Cardiac fibroblast (primary cell): ENCODE data around the gene PAM.

Source experiments
- DNase-seq, 2 donors: peaks; one replicate each; pipeline versions ENCODE4 v3.0.0 to v3.0.0-alpha.2; 2010; ENCODE audit warnings: low read depth in 2 of 2
- H3K4me3 ChIP-seq, 2 donors: replicated peaks in 1 of 2; 1 replicate in 1 of 2; 2 replicates in 1 of 2; pipeline ENCODE4 v1.5.1; 2011; ENCODE audit warnings: low read depth in 2 of 2, low read length in 2 of 2, mild to moderate bottlenecking in 2 of 2, moderate library complexity in 1 of 2
- TF ChIP-seq, protein P1 (sequence below): IDR thresholded peaks from one replicate; pipeline ENCODE4 v1.5.1; 2011; ENCODE audit warnings: low read depth, mild to moderate bottlenecking, low read length, inconsistent platforms

Gene PAM

DNA sequence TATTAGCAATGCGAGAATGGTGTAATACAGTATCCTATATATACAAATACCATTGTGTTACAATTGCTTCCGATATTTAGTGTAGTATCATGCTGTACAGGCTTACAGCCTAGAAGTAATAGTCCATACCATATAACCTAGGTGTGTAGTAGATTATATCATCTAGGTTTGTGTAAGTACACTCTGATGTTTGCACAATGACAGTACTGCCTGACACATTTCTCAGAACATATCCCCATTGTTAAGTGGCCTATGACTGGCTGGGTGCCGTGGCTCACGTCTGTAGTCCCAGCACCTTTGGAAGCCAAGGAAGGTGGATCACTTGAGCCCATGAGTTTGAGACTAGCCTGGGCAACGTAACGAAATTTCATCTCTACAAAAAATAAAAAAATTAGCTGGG is 124.6 kb downstream of the PAM start:
- TF ChIP-seq, protein P1, sequence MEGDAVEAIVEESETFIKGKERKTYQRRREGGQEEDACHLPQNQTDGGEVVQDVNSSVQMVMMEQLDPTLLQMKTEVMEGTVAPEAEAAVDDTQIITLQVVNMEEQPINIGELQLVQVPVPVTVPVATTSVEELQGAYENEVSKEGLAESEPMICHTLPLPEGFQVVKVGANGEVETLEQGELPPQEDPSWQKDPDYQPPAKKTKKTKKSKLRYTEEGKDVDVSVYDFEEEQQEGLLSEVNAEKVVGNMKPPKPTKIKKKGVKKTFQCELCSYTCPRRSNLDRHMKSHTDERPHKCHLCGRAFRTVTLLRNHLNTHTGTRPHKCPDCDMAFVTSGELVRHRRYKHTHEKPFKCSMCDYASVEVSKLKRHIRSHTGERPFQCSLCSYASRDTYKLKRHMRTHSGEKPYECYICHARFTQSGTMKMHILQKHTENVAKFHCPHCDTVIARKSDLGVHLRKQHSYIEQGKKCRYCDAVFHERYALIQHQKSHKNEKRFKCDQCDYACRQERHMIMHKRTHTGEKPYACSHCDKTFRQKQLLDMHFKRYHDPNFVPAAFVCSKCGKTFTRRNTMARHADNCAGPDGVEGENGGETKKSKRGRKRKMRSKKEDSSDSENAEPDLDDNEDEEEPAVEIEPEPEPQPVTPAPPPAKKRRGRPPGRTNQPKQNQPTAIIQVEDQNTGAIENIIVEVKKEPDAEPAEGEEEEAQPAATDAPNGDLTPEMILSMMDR = no peak
- DNase-seq = no peak
- H3K4me3 ChIP-seq = no peak overlapping the region

DNA sequence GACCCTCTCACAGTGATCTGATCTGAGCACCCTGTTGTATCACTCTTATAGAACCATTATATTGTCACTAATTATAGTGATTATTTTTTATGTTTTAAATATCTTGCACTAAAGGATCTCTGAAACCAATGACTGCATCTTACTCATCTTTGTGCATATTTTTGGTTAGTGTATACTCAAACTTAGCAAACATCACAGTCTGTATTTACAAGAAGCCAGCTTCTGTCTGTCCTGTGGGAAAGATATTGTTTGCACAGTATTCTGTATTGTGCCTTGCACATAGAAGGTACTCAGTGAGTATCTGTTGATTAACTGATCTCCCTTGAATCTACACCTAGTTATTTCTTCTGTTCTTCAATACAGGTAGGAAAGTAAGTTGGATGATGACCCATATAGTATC is 131.5 kb downstream of the PAM start:
- TF ChIP-seq, protein P1 = no peak
- DNase-seq = no peak
- H3K4me3 ChIP-seq = no peak overlapping the region

DNA sequence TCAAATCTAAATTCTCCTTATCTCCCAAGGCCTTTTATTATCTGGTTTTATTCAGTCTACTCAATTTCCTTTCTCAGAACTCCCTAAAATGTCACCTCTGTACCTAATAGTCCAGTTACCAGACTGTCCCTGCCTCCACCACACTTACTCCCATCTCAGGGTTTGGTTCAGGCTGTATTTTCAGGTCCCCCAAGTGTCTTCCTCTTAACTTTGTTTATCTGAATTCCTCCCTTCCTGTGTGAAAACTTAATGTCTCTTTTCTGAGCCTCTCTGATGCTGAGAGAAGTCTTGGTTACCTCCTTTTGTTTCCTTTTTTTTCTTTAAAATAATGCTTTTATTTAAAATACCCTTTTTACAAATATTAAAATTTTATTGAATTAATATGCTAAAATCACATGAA is 133.4 kb downstream of the PAM start:
- H3K4me3 ChIP-seq = no peak overlapping the region
- TF ChIP-seq, protein P1 = no peak
- no peak for DNase-seq

DNA sequence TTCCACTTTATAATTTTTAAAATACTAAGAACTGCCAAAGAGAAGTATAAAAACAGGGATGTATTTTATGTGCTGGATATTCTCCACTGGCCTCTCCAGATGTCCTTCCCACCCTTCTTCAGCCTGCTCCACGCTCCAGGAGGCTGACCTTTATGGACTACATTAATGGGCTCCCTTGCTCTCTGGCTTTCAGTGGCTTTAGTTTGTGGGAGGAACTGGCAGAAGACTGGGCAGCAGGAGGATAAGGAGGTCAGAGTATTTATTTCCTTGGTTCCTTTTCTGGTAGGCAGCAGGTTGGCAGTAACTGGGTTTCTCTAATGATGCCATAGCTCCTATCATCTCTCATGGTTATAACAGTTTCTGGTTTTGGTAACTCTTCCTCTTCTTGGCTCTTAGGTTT is 133.9 kb downstream of the PAM start:
- H3K4me3 ChIP-seq = no peak overlapping the region
- TF ChIP-seq, protein P1 = no peak
- DNase-seq = no peak

DNA sequence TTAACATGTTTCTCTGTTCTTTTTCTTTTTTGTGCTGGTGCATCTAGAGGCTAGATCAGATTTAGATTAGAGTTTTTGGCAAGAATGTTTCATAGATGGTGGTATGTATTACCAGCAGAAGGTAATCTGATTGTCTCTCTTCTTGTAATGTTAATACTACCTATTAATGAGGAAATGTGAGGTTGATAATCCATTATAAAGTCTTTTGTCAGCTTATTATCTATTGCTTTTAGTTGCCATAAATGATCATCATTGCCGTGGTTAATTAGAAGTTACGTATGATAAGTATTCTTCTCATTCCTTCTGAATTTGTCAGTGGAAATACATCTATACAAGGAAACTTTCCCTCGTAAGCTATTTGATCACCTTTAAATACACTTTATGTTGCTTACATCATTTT is 135.0 kb downstream of the PAM start:
- no peak for DNase-seq
- TF ChIP-seq, protein P1 = no peak
- no peak overlapping the region for H3K4me3 ChIP-seq

DNA sequence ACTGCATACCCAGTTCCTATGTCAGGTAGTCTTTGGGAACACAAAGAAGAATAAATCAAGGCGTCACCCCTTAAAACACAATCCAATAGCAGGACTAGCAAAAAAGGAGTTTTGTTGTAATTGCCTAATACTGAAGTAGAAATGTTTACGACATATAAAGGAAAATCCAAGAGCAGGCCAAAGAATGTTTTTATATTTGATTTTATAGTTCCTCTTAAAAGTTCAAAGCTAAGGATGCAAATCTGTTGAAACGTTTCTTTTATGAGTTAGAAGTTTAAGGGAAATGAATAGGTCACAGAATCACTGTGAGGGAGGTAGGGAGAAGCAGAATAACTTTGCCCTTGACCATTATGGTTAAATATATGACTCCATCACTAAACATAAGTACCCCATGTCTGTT is 136.1 kb downstream of the PAM start:
- no peak for DNase-seq
- H3K4me3 ChIP-seq = no peak overlapping the region
- TF ChIP-seq, protein P1 = no peak

DNA sequence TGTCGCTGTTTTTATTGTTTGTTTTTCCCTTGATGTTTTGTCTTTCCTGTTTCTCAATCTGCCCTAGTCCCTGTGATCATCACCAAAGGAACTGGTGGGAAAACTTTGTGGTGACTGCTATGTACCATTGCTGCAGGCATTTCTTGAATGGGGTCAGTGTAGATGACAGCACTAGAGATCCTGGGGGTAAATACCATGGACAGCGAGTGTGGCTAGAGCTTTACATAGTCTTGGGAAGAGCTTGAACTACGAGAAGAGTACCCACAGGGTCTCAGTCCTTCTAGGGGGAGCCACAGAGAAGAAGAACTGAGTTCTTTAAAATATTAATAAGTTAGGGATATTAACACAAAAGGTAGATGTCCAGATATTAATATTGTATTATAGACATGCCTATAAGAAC is 138.8 kb downstream of the PAM start:
- DNase-seq = no peak
- TF ChIP-seq, protein P1 = no peak
- H3K4me3 ChIP-seq = no peak overlapping the region
